Measurements from ENCODE around the gene ZIC2. TPM values are rescaled to one million over a fixed set of nuclear protein-coding genes. Genes with fewer than 3 reads are reported as not detected.

Gene ZIC2
- total RNA-seq, 1 donor: not detected

- no peak for TF ChIP-seq CTCF (IDR thresholded peaks at IDR 0.05; ENCODE audit: insufficient read depth, low read depth, low read length)
- no peak for DNase-seq (ENCODE audit: low read depth)
- no peak overlapping the region for H3K4me3 ChIP-seq (ENCODE audit: low read depth, low read length)
Measured at GRCh38 chr13:99953138-99953755, 28.3 kb upstream of the ZIC2 start.

- no peak for TF ChIP-seq CTCF (IDR thresholded peaks at IDR 0.05; ENCODE audit: insufficient read depth, low read depth, low read length)
- DNase-seq (ENCODE audit: low read depth): no peak
- H3K4me3 ChIP-seq (ENCODE audit: low read depth, low read length): no peak overlapping the region
Measured at GRCh38 chr13:99955107-99955746, 26.4 kb upstream of the ZIC2 start.

GRCh38 chr13:99955747-99956472 lies 25.7 kb upstream of the ZIC2 start:
- H3K4me3 ChIP-seq (ENCODE audit: low read depth, low read length): peak overlapping the region; percentile 6
- no peak for DNase-seq (ENCODE audit: low read depth)
- no peak for TF ChIP-seq CTCF (IDR thresholded peaks at IDR 0.05; ENCODE audit: insufficient read depth, low read depth, low read length)

GRCh38 chr13:99956473-99957349 lies 24.9 kb upstream of the ZIC2 start:
- no peak overlapping the region for H3K4me3 ChIP-seq (ENCODE audit: low read depth, low read length)
- DNase-seq (ENCODE audit: low read depth): no peak
- no peak for TF ChIP-seq CTCF (IDR thresholded peaks at IDR 0.05; ENCODE audit: insufficient read depth, low read depth, low read length)

- TF ChIP-seq CTCF (IDR thresholded peaks at IDR 0.05; ENCODE audit: insufficient read depth, low read depth, low read length): no peak
- H3K4me3 ChIP-seq (ENCODE audit: low read depth, low read length): no peak overlapping the region
- no peak for DNase-seq (ENCODE audit: low read depth)
Measured at GRCh38 chr13:99958406-99959126, 23.0 kb upstream of the ZIC2 start.

- no peak for DNase-seq (ENCODE audit: low read depth)
- H3K4me3 ChIP-seq (ENCODE audit: low read depth, low read length): no peak overlapping the region
- TF ChIP-seq CTCF (IDR thresholded peaks at IDR 0.05; ENCODE audit: insufficient read depth, low read depth, low read length): no peak
Measured at GRCh38 chr13:99959127-99959539, 22.5 kb upstream of the ZIC2 start.

Measured in fibroblast of villous mesenchyme (primary cell).